WI38 (cell line): Measurements from ENCODE around the gene FMN2.

ENCODE experiments used
- H3K4me3 ChIP-seq: 2 replicates; pipeline ENCODE4 v1.5.1; 2011; ENCODE audit warnings: low read depth, mild to moderate bottlenecking, control low read depth, low read length
- TF ChIP-seq, protein P1 (sequence below): IDR thresholded peaks from 2 replicates; pipeline ENCODE4 v1.5.1; 2012; ENCODE audit warnings: low read depth, mild to moderate bottlenecking, control low read depth, low read length

The FMN2 gene

DNA sequence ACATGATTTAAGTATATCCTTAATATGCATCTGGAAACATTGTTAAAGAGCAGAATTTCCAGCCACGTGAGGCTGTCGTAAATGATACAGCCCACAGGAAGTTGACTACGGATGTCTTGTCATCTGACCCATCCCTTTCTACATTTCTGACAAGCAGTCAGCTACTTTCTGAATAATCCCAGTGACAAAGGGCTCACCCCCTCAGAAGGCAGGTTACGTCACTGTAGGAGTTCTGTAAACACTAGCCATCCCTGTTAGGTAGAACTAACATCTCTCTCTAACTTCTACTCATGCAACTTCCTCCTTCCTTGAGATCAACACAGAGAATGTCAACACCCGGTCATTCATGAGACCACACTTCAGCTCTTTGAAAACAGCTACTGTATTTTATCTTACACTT, 261.1 kb downstream of the FMN2 start:
- TF ChIP-seq, protein P1, sequence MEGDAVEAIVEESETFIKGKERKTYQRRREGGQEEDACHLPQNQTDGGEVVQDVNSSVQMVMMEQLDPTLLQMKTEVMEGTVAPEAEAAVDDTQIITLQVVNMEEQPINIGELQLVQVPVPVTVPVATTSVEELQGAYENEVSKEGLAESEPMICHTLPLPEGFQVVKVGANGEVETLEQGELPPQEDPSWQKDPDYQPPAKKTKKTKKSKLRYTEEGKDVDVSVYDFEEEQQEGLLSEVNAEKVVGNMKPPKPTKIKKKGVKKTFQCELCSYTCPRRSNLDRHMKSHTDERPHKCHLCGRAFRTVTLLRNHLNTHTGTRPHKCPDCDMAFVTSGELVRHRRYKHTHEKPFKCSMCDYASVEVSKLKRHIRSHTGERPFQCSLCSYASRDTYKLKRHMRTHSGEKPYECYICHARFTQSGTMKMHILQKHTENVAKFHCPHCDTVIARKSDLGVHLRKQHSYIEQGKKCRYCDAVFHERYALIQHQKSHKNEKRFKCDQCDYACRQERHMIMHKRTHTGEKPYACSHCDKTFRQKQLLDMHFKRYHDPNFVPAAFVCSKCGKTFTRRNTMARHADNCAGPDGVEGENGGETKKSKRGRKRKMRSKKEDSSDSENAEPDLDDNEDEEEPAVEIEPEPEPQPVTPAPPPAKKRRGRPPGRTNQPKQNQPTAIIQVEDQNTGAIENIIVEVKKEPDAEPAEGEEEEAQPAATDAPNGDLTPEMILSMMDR, result no peak
- H3K4me3 ChIP-seq, result no peak overlapping the region

DNA sequence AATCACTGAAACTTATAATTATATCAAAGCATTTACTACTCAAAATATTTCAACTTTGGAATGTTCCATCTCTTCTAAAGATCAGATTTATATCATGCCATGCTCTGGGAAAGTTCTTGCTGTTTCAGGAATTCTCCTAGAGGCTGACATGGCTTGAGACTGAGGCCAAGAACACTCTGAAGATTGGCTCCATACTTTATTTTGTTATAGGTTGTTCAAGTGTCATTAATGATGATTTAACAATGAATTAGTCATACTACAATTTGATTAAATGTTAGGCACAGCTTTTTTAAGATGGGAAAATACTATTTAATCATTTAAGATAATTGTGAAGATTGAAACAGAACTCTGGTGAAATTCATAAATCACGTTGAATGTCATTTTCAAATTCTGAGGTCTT, 264.9 kb downstream of the FMN2 start:
- H3K4me3 ChIP-seq, result no peak overlapping the region
- TF ChIP-seq, protein P1, result no peak

DNA sequence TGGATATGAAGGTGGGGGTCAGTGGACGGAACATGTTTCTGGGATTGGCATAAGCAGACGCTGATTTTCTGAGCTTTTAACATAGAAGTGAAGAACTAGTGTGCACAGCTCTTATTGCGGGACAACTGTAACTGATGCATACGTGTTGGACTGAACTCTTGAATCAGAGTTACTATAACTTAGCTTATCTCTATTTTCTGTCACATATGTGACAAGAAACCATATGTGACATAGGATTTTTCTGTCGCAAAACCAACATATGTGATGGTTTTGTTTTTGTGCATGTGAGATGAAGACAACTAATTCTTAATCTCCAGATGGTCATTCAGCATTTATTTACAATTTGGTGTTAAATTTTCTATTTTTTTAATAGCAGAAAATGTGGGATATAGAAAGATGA, 270.4 kb downstream of the FMN2 start:
- TF ChIP-seq, protein P1, result no peak

DNA sequence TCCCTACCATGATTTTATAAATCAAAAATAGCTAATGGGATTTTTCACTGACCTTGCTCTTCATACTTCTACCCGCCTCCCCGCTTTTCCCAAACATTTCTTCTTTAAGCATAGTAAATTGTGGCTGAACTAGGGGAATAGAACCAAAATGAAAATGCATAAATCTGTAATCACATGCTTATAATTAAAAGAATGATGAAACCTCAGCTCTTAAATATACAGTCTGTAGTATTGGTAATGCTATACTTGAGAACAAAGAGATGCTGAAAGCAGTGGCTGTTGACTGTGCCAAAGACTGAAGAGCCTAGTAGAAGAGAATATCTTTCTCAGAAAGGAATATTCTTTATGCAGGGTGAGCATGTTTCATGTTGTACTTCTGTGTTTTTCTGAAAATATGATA, 271.1 kb downstream of the FMN2 start:
- no peak overlapping the region for H3K4me3 ChIP-seq
- TF ChIP-seq, protein P1, result no peak

More for the DNA sequence above, 270.4 kb downstream of the FMN2 start:
- no peak overlapping the region for H3K4me3 ChIP-seq

DNA sequence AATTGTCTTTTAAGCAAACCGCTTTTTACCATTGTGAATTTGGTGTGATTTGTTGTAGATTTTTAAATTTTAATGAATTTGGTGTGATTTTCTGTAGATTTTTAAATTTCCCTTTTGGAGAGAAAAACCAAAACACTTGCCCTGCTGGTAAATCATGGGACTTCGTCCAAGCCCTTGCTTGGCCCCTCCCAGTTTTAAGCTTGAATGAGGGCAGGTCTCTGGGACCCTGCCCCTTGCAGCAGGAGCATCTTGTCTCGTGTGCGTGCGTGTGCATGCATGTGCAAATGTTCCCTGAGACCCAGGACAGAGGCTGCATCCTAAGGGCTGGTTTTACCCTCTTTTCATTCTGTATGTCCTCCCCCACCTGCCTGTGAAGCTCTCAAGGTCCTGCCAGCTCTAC, 271.6 kb downstream of the FMN2 start:
- TF ChIP-seq, protein P1, result no peak
- no peak overlapping the region for H3K4me3 ChIP-seq

DNA sequence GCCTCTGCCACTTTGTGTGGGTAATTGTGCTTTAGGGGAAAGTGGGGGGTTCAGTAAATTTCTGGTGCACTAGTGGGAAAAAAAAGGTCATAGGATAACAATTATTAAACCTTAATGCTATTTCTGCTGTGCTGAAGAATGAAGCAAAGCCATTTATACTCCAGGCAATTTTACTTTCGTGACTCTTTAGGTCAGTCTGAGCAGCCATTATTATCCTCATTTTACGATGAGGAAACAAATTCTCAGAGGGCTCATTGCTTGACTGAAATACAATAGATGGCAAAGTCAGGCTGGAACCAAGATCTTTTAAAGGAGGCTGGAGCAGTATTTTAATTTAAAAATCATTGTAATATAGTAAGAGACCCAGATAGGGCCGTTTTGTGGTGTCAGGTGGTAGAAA, 272.2 kb downstream of the FMN2 start:
- TF ChIP-seq, protein P1, result no peak

DNA sequence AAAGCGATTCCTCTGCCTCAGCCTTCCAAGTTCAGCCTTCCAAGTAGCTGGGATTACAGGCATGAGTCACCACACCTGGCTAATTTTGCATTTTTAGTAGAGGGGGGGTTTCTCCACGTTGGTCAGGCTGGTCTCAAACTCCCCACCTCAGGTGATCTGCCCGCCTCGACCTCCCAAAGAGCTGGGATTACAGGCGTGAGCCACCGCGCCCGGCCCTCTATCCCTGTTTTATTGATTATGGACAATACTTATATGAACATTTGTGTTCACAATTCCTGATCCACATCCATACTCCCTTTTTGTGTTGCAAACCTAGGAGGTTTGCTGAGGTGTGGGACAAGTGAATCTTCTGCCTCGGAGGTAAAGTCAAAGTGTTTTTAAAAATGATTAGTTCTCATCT, 275.0 kb downstream of the FMN2 start:
- H3K4me3 ChIP-seq, result no peak overlapping the region
- TF ChIP-seq, protein P1, result no peak

More for the DNA sequence above, 272.2 kb downstream of the FMN2 start:
- no peak overlapping the region for H3K4me3 ChIP-seq
